GM23338 (cell line): Measurements from ENCODE around the gene KRTAP4-9. TPM values are rescaled to one million over a fixed set of nuclear protein-coding genes. Genes with fewer than 3 reads are reported as not detected.
"Not testable (repeated sequence)": the region's sequence is repeated elsewhere in the genome, so short reads cannot be mapped to it uniquely, and the experiment has no call there.

Experiments
- ATAC-seq: fragments of 200-7000 bp; cut with Tn5 transposase; 3 replicates; pipeline ENCODE4 v1.9.1; 2020
- DNase-seq: peaks from one replicate; pipeline ENCODE4 v3.0.0-alpha.2; 2015; ENCODE audit warnings: low spot score
- H2AFZ ChIP-seq: fragments of 200-600 bp; sonication (generic); 2 replicates; pipeline ENCODE4 v1.8.0; 2016; ENCODE audit warnings: antibody characterized with exemption, mild to moderate bottlenecking, moderate library complexity
- H3F3A ChIP-seq: fragments of 200-600 bp; sonication (generic); replicated peaks from 2 replicates; pipeline ENCODE4 v1.8.0; 2017; ENCODE audit warnings: antibody characterized with exemption, mixed run types, low read depth
- H3K27ac ChIP-seq: fragments of 200-600 bp; sonication (generic); 2 replicates; pipeline ENCODE4 v1.6.1; 2016; ENCODE audit warnings: low read depth
- H3K27me3 ChIP-seq: fragments of 200-600 bp; sonication (generic); 2 replicates; pipeline ENCODE4 v1.8.0; 2016; ENCODE audit warnings: mild to moderate bottlenecking, mixed run types, moderate library complexity; ENCODE audit not compliant: insufficient read depth
- H3K36me3 ChIP-seq: fragments of 200-600 bp; sonication (generic); 2 replicates; pipeline ENCODE4 v1.8.0; 2016; ENCODE audit warnings: mild to moderate bottlenecking; ENCODE audit not compliant: insufficient read depth
- H3K4me1 ChIP-seq: fragments of 200-600 bp; sonication (generic); 2 replicates; pipeline ENCODE4 v1.8.0; 2016; ENCODE audit warnings: mild to moderate bottlenecking, moderate library complexity; ENCODE audit not compliant: insufficient read depth
- H3K4me2 ChIP-seq: fragments of 200-600 bp; sonication (generic); 2 replicates; pipeline ENCODE4 v1.7.1; 2017; ENCODE audit warnings: mixed run types
- H3K4me3 ChIP-seq: fragments of 200-600 bp; sonication (generic); 2 replicates; pipeline ENCODE4 v1.6.1; 2016; ENCODE audit warnings: mixed run types
- H3K79me2 ChIP-seq: fragments of 200-600 bp; sonication (generic); replicated peaks from 2 replicates; pipeline ENCODE4 v1.8.0; 2017; ENCODE audit warnings: mild to moderate bottlenecking; ENCODE audit not compliant: insufficient read depth
- H3K9me2 ChIP-seq: fragments of 200-600 bp; sonication (generic); 2 replicates; pipeline ENCODE4 v1.8.0; 2017; ENCODE audit not compliant: insufficient read depth
- H4K20me1 ChIP-seq: fragments of 200-600 bp; sonication (generic); replicated peaks from 2 replicates; pipeline ENCODE4 v1.8.0; 2017; ENCODE audit warnings: mild to moderate bottlenecking; ENCODE audit not compliant: insufficient read depth
- H3K27ac Mint-ChIP-seq: 2 replicates; pipeline ENCODE4 v1.8.0; 2020; ENCODE audit warnings: inconsistent platforms, mild to moderate bottlenecking, moderate library complexity, mixed read lengths
- H3K27me3 Mint-ChIP-seq: 3 replicates; pipeline ENCODE4 v1.8.0; 2022; ENCODE audit warnings: low read depth, mild to moderate bottlenecking, moderate library complexity, mixed read lengths, inconsistent platforms; ENCODE audit not compliant: insufficient read depth, poor library complexity
- H3K36me3 Mint-ChIP-seq: 3 replicates; pipeline ENCODE4 v1.8.0; 2021; ENCODE audit warnings: low read depth, mild to moderate bottlenecking, inconsistent platforms, moderate library complexity, mixed read lengths
- H3K4me1 Mint-ChIP-seq: 3 replicates; pipeline ENCODE4 v1.8.0; 2020; ENCODE audit warnings: mild to moderate bottlenecking, inconsistent platforms, mixed read lengths
- H3K4me3 Mint-ChIP-seq: 3 replicates; pipeline ENCODE4 v1.8.0; 2021; ENCODE audit warnings: moderate library complexity, mild to moderate bottlenecking, inconsistent platforms, mixed read lengths
- H3K9me3 Mint-ChIP-seq: 3 replicates; pipeline ENCODE4 v1.8.0; 2020; ENCODE audit warnings: moderate library complexity, mild to moderate bottlenecking, inconsistent platforms, mixed read lengths
- EZH2 ChIP-seq: fragments of 200-600 bp; sonication (generic); IDR thresholded peaks from one replicate; pipeline ENCODE4 v1.8.0; 2017; ENCODE audit warnings: antibody characterized with exemption, mild to moderate bottlenecking, low read depth; ENCODE audit not compliant: unreplicated experiment
- polyA plus RNA-seq: library from polyadenylated mRNA; unstranded; fragments of >200 nt; fragmentation: Nextera tagmentation; extraction: Ambion mirVana; gene quantifications from 2 replicates; pipeline ENCODE4 v1.2.1, GENCODE V29; 2016
- total RNA-seq: library from RNA; depleted of rRNA; stranded (reverse); fragments of >200 nt; shearing (Covaris generic); gene quantifications from 2 replicates; pipeline ENCODE4 v1.2.3, GENCODE V29; 2014
- TF ChIP-seq, protein P1 (sequence below), 2 experiments: fragments of 200-600 bp in 1 of 2; sonication (generic) in 1 of 2; conservative IDR thresholded peaks; 2 replicates each; pipeline versions ENCODE4 v1.5.1 to v1.6.1; 2016 to 2017; ENCODE audit warnings: antibody characterized with exemption in 2 of 2, low read depth in 2 of 2, mild to moderate bottlenecking in 2 of 2, moderate library complexity in 1 of 2
- TF ChIP-seq, protein P2 (sequence below): IDR thresholded peaks from 2 replicates; pipeline ENCODE4 v1.6.1; 2016; ENCODE audit warnings: antibody characterized with exemption

Gene KRTAP4-9
- total and polyA plus RNA-seq, 2 experiments from 2014 or later: not detected

DNA sequence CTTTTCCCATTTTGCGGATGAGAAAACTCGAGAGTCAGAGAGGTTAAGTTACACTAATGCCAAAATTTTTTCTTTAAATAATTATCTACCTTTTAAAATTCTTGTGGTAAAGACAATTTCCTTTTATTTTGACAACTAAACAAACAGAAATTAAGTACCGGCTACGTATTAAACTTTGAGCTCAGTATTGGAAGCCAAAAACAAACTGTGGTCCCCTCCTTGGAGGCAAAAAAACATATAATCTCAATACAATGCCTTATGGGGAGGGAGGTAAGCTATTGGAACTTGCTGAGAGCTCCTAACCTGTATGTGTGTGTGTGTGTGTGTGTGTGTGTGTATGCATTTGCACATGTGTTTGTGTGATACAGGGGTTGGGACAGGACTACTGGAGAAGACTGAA lies 41.7 kb upstream of the KRTAP4-9 start:
- no peaks in the 10 kb centered on the region for H3K79me2 ChIP-seq
- no peak overlapping the region for H2AFZ ChIP-seq
- 0 out of 2 replicates have a peak, but pooled peaks cover 6% of the 10 kb centered on the region for H3K4me1 ChIP-seq
- Mint-ChIP-seq H3K4me3 (no peak overlapping the region), H3K27me3 (no peaks in the 10 kb centered on the region), H3K9me3 (no peaks in the 10 kb centered on the region), H3K36me3 (no peaks in the 10 kb centered on the region), H3K27ac (no peak overlapping the region), H3K4me1 (peaks cover 4% of the 10 kb centered on the region)
- DNase-seq: no peak
- no peaks in the 10 kb centered on the region; the same call in none of the 2 replicates for H3K9me2 ChIP-seq
- H3K4me2 ChIP-seq: no peak overlapping the region
- H3F3A ChIP-seq: no peaks in the 10 kb centered on the region
- TF ChIP-seq, protein P1, sequence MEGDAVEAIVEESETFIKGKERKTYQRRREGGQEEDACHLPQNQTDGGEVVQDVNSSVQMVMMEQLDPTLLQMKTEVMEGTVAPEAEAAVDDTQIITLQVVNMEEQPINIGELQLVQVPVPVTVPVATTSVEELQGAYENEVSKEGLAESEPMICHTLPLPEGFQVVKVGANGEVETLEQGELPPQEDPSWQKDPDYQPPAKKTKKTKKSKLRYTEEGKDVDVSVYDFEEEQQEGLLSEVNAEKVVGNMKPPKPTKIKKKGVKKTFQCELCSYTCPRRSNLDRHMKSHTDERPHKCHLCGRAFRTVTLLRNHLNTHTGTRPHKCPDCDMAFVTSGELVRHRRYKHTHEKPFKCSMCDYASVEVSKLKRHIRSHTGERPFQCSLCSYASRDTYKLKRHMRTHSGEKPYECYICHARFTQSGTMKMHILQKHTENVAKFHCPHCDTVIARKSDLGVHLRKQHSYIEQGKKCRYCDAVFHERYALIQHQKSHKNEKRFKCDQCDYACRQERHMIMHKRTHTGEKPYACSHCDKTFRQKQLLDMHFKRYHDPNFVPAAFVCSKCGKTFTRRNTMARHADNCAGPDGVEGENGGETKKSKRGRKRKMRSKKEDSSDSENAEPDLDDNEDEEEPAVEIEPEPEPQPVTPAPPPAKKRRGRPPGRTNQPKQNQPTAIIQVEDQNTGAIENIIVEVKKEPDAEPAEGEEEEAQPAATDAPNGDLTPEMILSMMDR (conservative IDR thresholded peaks at IDR 0.05; ENCODE audit: low read depth in 2 of 2): no peak
- no peak for TF ChIP-seq EZH2
- no peaks in the 10 kb centered on the region for H4K20me1 ChIP-seq
- ATAC-seq: no peak
- H3K27me3 ChIP-seq: no peaks in the 10 kb centered on the region
- no peak overlapping the region for H3K4me3 ChIP-seq
- no peaks in the 10 kb centered on the region for H3K36me3 ChIP-seq
- H3K27ac ChIP-seq: no peak overlapping the region

DNA sequence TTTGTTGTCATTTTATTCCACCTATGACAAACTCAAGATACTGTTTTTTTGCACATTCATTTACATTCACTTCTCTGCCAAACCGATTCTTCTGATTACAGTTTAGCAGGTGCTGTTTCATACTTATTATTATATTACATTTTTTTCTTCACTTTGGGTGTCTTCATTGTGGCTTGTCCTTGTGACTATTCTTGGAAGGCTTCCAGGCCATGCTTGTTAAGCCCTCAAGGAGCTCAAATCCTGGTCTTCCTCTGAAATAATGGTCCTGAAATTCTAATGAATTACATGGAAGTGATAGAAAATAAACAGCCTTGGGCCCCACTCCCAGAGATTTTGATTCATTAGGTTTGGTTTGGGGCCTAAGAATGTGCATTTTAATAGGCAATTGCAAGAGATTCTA lies 40.9 kb upstream of the KRTAP4-9 start:
- H3K36me3 Mint-ChIP-seq: no peaks in the 10 kb centered on the region
- no peak overlapping the region for H3K4me3 ChIP-seq
- no peaks in the 10 kb centered on the region for H3K27me3 ChIP-seq
- H3K9me2 ChIP-seq: no peaks in the 10 kb centered on the region; the same call in none of the 2 replicates
- no peaks in the 10 kb centered on the region for H3K79me2 ChIP-seq
- H3K4me1 Mint-ChIP-seq: peaks cover 2% of the 10 kb centered on the region
- ATAC-seq (no peak), DNase-seq (no peak)
- no peaks in the 10 kb centered on the region for H3F3A ChIP-seq
- H3K4me1 ChIP-seq: 0 out of 2 replicates have a peak, but pooled peaks cover 2% of the 10 kb centered on the region
- H2AFZ ChIP-seq: no peak overlapping the region
- H3K36me3 ChIP-seq: no peaks in the 10 kb centered on the region
- no peak overlapping the region for H3K27ac Mint-ChIP-seq
- TF ChIP-seq, protein P2, sequence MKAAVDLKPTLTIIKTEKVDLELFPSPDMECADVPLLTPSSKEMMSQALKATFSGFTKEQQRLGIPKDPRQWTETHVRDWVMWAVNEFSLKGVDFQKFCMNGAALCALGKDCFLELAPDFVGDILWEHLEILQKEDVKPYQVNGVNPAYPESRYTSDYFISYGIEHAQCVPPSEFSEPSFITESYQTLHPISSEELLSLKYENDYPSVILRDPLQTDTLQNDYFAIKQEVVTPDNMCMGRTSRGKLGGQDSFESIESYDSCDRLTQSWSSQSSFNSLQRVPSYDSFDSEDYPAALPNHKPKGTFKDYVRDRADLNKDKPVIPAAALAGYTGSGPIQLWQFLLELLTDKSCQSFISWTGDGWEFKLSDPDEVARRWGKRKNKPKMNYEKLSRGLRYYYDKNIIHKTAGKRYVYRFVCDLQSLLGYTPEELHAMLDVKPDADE: no peak
- no peaks in the 10 kb centered on the region for H3K9me3 Mint-ChIP-seq
- H3K27ac ChIP-seq: no peak overlapping the region
- no peaks in the 10 kb centered on the region for H4K20me1 ChIP-seq
- no peaks in the 10 kb centered on the region for H3K27me3 Mint-ChIP-seq
- H3K4me2 ChIP-seq: no peak overlapping the region
- no peak overlapping the region for H3K4me3 Mint-ChIP-seq

DNA sequence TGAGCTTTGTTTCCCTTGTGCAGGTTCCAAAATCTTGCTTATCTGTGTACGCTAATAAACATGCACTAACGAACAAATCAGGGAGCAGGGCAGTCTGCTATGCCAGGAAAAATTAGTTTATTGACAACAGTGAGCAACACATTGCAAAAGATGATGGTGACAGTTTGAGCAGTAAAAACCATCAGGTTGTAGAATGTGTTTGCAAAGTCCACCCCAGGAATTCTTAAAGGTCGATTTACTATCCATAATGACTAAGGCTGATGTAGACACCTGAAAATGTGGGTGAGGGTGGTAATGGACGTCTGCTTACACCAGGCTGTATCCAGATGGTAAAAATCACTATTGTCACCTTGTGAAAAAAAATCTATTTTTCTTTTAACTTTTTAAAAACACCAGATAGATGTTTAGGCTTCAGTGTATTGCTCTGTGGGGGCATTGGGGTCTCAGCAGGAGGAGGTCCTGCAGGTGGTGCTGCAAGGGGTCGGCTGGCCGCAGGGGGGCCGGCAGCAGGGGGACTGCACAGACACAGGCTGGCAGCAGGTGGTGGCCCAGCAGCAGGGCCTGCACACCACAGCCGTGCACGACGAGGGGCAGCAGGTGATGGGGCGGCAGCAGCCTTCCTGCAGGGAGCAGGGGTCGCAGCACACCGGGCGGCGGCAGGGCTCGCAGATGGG lies 40.0 kb upstream of the KRTAP4-9 start:
- DNase-seq, H3K27ac Mint-ChIP-seq, H3K4me3 ChIP-seq, H4K20me1 ChIP-seq, H3K9me3 Mint-ChIP-seq, H3K4me3 Mint-ChIP-seq, H3F3A ChIP-seq, H3K27me3 Mint-ChIP-seq, H3K79me2 ChIP-seq, H3K27ac ChIP-seq, H3K36me3 ChIP-seq, H3K27me3 ChIP-seq, H3K36me3 Mint-ChIP-seq, H3K9me2 ChIP-seq, H3K4me2 ChIP-seq, H3K4me1 ChIP-seq, H2AFZ ChIP-seq, H3K4me1 Mint-ChIP-seq: not testable (repeated sequence)
- ATAC-seq: peak; percentile 48
